ENCODE data around the gene CYTH4. TPM values are rescaled to one million over a fixed set of nuclear protein-coding genes. Genes with fewer than 3 reads are reported as not detected.

CYTH4 gene
- total RNA-seq, 1 experiment from 2014 or later, result not detected

DNA sequence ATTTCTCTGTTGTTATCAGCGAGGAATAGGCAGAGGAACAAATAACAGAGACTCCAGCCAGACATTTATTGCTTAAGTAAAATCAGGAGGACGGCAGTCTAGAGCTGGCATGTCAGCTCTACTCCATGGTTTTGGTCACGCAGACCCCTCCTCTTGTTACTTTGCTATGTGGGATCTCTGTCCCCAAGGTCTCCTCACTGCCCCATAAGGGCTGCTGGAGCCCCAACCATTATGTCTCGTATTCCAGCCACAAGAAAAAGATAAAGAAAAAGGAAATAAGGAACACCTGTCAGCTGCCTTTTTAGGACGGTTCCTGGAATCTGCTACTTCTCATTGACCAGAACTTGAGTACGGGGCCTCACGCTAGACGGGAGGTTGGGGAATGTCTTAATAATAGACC is 74.6 kb downstream of the CYTH4 start:
- H3K4me3 ChIP-seq, result no peak overlapping the region
- peaks cover 33% of the 10 kb centered on the region for H3F3A ChIP-seq (ENCODE audit: insufficient read depth, low read depth)
- no peaks in the 10 kb centered on the region for H3K36me3 ChIP-seq (ENCODE audit: low read depth)
- no peaks in the 10 kb centered on the region for H3K9me3 ChIP-seq (ENCODE audit: insufficient read depth, low read depth)
- POLR2A ChIA-PET (ENCODE audit: unreplicated experiment), result no interaction called here
- H3K27me3 ChIP-seq (ENCODE audit: insufficient read depth, low read depth), result no peaks in the 10 kb centered on the region
- peaks cover 44% of the 10 kb centered on the region for H3K4me1 ChIP-seq (replicated peaks; ENCODE audit: insufficient read depth)
- no peaks in the 10 kb centered on the region for H4K20me1 ChIP-seq (ENCODE audit: insufficient read depth)
- no peak for DNase-seq
- H3K4me2 ChIP-seq, result no peak overlapping the region
- CTCF ChIA-PET, result no interaction called here
- intact Hi-C loops (cut with micrococcal nuclease; ENCODE audit: unreplicated experiment), result no loop called here
- no peak overlapping the region for H3K27ac ChIP-seq
- H3K9me2 ChIP-seq (ENCODE audit: insufficient read depth), result no peaks in the 10 kb centered on the region
- TF ChIP-seq EZH2 (IDR thresholded peaks at IDR 0.05; ENCODE audit: low read depth), result no peak
- TF ChIP-seq, protein P1, sequence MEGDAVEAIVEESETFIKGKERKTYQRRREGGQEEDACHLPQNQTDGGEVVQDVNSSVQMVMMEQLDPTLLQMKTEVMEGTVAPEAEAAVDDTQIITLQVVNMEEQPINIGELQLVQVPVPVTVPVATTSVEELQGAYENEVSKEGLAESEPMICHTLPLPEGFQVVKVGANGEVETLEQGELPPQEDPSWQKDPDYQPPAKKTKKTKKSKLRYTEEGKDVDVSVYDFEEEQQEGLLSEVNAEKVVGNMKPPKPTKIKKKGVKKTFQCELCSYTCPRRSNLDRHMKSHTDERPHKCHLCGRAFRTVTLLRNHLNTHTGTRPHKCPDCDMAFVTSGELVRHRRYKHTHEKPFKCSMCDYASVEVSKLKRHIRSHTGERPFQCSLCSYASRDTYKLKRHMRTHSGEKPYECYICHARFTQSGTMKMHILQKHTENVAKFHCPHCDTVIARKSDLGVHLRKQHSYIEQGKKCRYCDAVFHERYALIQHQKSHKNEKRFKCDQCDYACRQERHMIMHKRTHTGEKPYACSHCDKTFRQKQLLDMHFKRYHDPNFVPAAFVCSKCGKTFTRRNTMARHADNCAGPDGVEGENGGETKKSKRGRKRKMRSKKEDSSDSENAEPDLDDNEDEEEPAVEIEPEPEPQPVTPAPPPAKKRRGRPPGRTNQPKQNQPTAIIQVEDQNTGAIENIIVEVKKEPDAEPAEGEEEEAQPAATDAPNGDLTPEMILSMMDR (conservative IDR thresholded peaks at IDR 0.05), result no peak
- no peaks in the 10 kb centered on the region for H3K79me2 ChIP-seq (ENCODE audit: low read depth)
- BruUV-seq (replicated peaks), result no TSS peak
- H2AFZ ChIP-seq, result no peak overlapping the region

DNA sequence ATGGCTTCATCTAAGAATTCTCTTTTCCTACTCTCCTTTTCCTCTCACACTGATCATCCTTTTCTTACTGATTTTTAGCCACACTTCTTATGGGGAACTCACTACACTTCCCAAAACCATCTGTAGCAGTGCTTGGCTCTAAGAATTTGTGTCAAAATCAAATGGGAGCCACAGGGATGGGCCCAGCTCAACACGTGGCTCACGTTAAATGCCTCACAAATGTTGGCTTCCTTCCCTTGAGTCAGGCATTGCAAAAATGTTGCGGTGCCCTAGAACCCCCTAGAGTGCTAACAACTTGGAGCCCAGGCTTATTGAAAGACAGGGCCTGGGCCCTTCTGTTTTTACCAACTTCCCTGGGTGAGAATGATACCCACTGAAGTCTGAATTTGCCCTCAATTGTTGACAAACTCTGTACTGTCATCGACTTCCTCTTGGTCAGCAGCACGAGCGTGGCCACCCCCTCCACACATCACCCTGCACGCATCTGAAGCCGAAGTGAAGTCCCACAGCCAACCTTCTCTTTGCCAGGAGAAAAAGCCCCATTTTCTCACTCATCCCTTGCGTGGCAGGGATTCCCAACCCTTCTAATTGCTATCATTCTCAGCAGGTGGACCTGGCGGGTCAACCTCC is 75.3 kb downstream of the CYTH4 start:
- Histone ChIP-seq H3K27ac (no peak overlapping the region), H3K4me1 (replicated peaks; ENCODE audit: insufficient read depth) (peaks cover 39% of the 10 kb centered on the region), H3K79me2 (ENCODE audit: low read depth) (no peaks in the 10 kb centered on the region), H3K36me3 (ENCODE audit: low read depth) (no peaks in the 10 kb centered on the region), H2AFZ (no peak overlapping the region), H3F3A (ENCODE audit: insufficient read depth, low read depth) (peaks cover 32% of the 10 kb centered on the region), H3K4me2 (no peak overlapping the region), H3K9me3 (ENCODE audit: insufficient read depth, low read depth) (no peaks in the 10 kb centered on the region), H4K20me1 (ENCODE audit: insufficient read depth) (no peaks in the 10 kb centered on the region), H3K27me3 (ENCODE audit: insufficient read depth, low read depth) (no peaks in the 10 kb centered on the region), H3K9me2 (ENCODE audit: insufficient read depth) (no peaks in the 10 kb centered on the region), H3K4me3 (no peak overlapping the region)
- POLR2A ChIA-PET (ENCODE audit: unreplicated experiment), result no interaction called here
- intact Hi-C loops (cut with micrococcal nuclease; ENCODE audit: unreplicated experiment), result no loop called here
- BruUV-seq (replicated peaks), result no TSS peak
- CTCF ChIA-PET, result no interaction called here
- TF ChIP-seq, protein P1 (conservative IDR thresholded peaks at IDR 0.05), result no peak
- TF ChIP-seq EZH2 (IDR thresholded peaks at IDR 0.05; ENCODE audit: low read depth), result no peak
- DNase-seq, result no peak

DNA sequence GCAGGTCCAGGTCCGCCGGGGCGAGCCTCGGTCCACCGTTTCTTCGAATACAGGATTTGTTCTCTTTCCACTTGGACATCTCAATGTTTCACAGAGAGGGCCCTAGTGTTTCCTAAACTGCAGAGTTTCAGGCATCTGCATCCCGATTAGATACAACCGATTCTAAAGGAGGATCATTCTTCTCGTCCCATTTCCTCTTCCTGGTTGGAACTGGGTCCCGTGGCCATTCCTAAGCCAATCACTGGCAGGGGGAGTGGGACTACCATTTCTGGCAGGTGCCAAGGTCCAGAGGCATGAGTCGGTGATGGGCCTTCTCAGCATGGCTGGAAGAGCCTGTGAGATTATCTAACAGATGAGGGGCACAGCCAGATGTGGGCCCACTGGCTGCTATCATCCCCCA is 76.1 kb downstream of the CYTH4 start:
- H3K27ac ChIP-seq, result no peak overlapping the region
- ChIA-PET CTCF (no interaction called here), POLR2A (ENCODE audit: unreplicated experiment) (no interaction called here)
- H3K36me3 ChIP-seq (ENCODE audit: low read depth), result no peaks in the 10 kb centered on the region
- no peaks in the 10 kb centered on the region for H3K9me2 ChIP-seq (ENCODE audit: insufficient read depth)
- DNase-seq, result no peak
- no peaks in the 10 kb centered on the region for H3K79me2 ChIP-seq (ENCODE audit: low read depth)
- H2AFZ ChIP-seq, result no peak overlapping the region
- no peak overlapping the region for H3K4me3 ChIP-seq
- TF ChIP-seq, protein P1 (conservative IDR thresholded peaks at IDR 0.05), result no peak
- no peak overlapping the region for H3K4me2 ChIP-seq
- H4K20me1 ChIP-seq (ENCODE audit: insufficient read depth), result no peaks in the 10 kb centered on the region
- H3K27me3 ChIP-seq (ENCODE audit: insufficient read depth, low read depth), result no peaks in the 10 kb centered on the region
- intact Hi-C loops (cut with micrococcal nuclease; ENCODE audit: unreplicated experiment), result no loop called here
- peaks cover 24% of the 10 kb centered on the region for H3F3A ChIP-seq (ENCODE audit: insufficient read depth, low read depth)
- peaks cover 31% of the 10 kb centered on the region for H3K4me1 ChIP-seq (replicated peaks; ENCODE audit: insufficient read depth)
- H3K9me3 ChIP-seq (ENCODE audit: insufficient read depth, low read depth), result no peaks in the 10 kb centered on the region
- BruUV-seq (replicated peaks), result no TSS peak
